ENCODE data around the gene CLTRN.
"Not testable (repeated sequence)": the region's sequence is repeated elsewhere in the genome, so short reads cannot be mapped to it uniquely, and the experiment has no call there.

The CLTRN gene

GRCh38 chrX:15674841-15675489, 10.4 kb upstream of the CLTRN start:
- FAIRE-seq: no peak
- DNase-seq (ENCODE audit: insufficient read length, low spot score): peak; percentile 34
- TF ChIP-seq CTCF (IDR thresholded peaks at IDR 0.05; ENCODE audit: insufficient read depth, missing control alignments): no peak

- no peak for TF ChIP-seq CTCF (IDR thresholded peaks at IDR 0.05; ENCODE audit: insufficient read depth, missing control alignments)
- FAIRE-seq (no peak), DNase-seq (ENCODE audit: insufficient read length, low spot score) (no peak)
Measured at GRCh38 chrX:15674514-15674840, 9.9 kb upstream of the CLTRN start.

DNA sequence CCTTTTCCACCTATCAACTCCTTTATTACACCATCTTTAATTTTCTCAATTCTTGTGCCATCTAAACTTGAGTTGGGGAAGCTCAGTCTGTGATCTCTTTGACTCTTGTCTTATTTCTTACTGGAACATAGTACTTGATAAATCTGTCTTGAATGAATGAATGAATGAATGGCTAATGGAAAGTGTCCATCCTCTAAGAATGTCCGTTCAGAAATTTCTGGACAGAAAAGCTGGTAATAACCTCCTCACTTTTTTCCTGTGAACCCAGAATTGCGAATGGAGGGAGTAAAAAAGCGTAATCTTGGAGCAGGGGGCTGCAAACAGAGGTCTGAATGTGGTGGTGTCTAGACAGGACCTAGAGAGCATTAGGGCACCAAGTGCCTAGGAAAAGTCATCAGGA, 9.4 kb upstream of the CLTRN start:
- FAIRE-seq (no peak), DNase-seq (ENCODE audit: insufficient read length, low spot score) (no peak)
- no peak for TF ChIP-seq CTCF (IDR thresholded peaks at IDR 0.05; ENCODE audit: insufficient read depth, missing control alignments)

DNA sequence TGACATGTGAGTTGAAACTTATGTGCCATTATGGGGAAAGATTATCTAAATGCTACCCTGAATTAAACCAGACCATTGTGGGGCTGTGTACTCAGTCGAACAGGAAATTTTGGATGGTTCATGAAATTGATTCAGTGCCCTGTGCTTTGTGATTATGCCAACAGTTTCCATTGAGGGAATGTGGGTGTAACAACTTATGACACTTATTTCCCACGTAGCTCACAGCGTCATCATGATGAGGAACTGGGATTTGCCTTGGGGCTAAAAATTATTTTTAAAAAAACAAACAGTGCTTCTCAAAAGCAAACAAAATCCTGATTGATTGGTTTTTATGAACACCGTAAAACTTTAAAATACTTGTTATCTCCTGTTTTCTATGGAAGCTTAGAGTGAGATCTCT, 8.3 kb upstream of the CLTRN start:
- TF ChIP-seq CTCF (IDR thresholded peaks at IDR 0.05; ENCODE audit: insufficient read depth, missing control alignments): no peak
- no peak for FAIRE-seq
- DNase-seq (ENCODE audit: insufficient read length, low spot score): no peak

GRCh38 chrX:15663439-15663838, 1.2 kb downstream of the CLTRN start:
- no peak for FAIRE-seq

DNA sequence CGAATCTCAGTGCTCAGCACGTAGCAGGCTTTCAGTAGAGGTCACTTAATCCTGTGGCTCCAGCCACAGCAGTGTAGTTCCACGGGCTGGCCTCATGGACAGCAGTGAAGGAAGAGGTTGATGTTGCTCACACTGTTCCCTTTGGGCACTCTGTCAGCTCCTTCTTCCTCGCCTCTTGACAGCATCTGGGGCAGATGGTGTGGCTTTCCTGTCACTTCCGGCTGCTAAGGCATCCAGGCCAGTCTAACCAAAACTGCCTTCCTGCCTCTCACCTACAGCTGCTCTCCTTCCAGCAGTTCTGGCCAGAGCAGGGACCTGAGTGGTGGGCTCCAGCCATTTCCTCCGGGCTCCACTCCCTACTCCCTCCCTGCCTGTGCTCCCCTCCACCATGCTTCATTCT, 9.8 kb downstream of the CLTRN start:
- not testable (repeated sequence) for FAIRE-seq; DNase-seq (ENCODE audit: insufficient read length, low spot score)

More at GRCh38 chrX:15663439-15663838, 1.2 kb downstream of the CLTRN start:
- no peak for DNase-seq (ENCODE audit: insufficient read length, low spot score)
- no peak for TF ChIP-seq CTCF (IDR thresholded peaks at IDR 0.05; ENCODE audit: insufficient read depth, missing control alignments)

DNA sequence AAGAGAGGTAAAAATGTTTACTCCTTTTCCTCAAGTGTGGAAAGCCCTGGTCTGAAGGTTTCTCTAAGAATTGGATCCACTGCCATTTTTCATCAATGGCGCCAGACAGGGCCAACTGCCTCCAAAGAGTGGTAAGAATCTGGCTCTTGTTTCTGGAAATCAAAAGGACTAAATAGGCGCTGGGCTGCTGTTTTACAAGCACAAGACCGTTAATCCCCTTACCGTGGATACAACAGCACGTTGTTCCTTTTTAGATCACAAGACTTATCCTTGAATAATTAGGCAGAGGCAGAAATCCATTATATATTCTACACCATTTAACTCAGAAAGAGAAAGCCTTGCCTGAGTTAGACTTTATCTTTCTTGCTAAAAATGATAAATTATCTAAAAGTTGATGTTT, 10.6 kb downstream of the CLTRN start:
- no peak for TF ChIP-seq CTCF (IDR thresholded peaks at IDR 0.05; ENCODE audit: insufficient read depth, missing control alignments)
- no peak for FAIRE-seq
- DNase-seq (ENCODE audit: insufficient read length, low spot score): no peak

- not testable (repeated sequence) for DNase-seq (ENCODE audit: insufficient read length, low spot score)
- FAIRE-seq: peak; percentile 73
Measured at GRCh38 chrX:15647510-15647909, 17.1 kb downstream of the CLTRN start.
